Gastroesophageal sphincter (tissue), 3 donors: ENCODE results near the gene ENTREP3.

ENCODE experiments used
- POLR2A ChIP-seq, 2 donors: fragments of 450-650 bp; IDR thresholded peaks; one replicate each; pipeline ENCODE4 v1.6.1; 2017; ENCODE audit warnings: antibody characterized with exemption in 2 of 2, mild to moderate bottlenecking in 2 of 2, moderate library complexity in 1 of 2
- TF ChIP-seq, protein P1 (sequence below), 4 experiments: fragments of 200-600 bp in 2 of 4; fragments of 450-650 bp in 2 of 4; sonication (generic) in 1 of 4; IDR thresholded peaks; one replicate each; pipeline ENCODE4 v1.5.1; 2017 to 2019; ENCODE audit warnings: antibody characterized with exemption in 4 of 4, mild to moderate bottlenecking in 2 of 4, moderate library complexity in 2 of 4

- TF ChIP-seq, protein P1, sequence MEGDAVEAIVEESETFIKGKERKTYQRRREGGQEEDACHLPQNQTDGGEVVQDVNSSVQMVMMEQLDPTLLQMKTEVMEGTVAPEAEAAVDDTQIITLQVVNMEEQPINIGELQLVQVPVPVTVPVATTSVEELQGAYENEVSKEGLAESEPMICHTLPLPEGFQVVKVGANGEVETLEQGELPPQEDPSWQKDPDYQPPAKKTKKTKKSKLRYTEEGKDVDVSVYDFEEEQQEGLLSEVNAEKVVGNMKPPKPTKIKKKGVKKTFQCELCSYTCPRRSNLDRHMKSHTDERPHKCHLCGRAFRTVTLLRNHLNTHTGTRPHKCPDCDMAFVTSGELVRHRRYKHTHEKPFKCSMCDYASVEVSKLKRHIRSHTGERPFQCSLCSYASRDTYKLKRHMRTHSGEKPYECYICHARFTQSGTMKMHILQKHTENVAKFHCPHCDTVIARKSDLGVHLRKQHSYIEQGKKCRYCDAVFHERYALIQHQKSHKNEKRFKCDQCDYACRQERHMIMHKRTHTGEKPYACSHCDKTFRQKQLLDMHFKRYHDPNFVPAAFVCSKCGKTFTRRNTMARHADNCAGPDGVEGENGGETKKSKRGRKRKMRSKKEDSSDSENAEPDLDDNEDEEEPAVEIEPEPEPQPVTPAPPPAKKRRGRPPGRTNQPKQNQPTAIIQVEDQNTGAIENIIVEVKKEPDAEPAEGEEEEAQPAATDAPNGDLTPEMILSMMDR (IDR thresholded peaks at IDR 0.05): no peak
- no peak for TF ChIP-seq POLR2A (IDR thresholded peaks at IDR 0.05)
Measured at GRCh38 chr1:155209312-155209721, 46.0 kb downstream of the ENTREP3 start.
